ENCODE measurements around the gene TAF3.

GRCh38 chr10:7965457-7965856, 147.2 kb downstream of the TAF3 start:
- TF ChIP-seq CTCF (tag by site-specific recombination; IDR thresholded peaks at IDR 0.05) (no peak), ZNF664 (tag by site-specific recombination; IDR thresholded peaks at IDR 0.05) (no peak), ZNF138 (tag by site-specific recombination; IDR thresholded peaks at IDR 0.05; ENCODE audit: borderline replicate concordance) (no peak), PRDM4 (tag by site-specific recombination; IDR thresholded peaks at IDR 0.05) (no peak), ATF2 (tag by site-specific recombination; IDR thresholded peaks at IDR 0.05; ENCODE audit: low read depth) (no peak), ZFP3 (tag by site-specific recombination; IDR thresholded peaks at IDR 0.05; ENCODE audit: low read depth) (no peak), ZNF37A (tag by site-specific recombination; IDR thresholded peaks at IDR 0.05) (no peak), ZNF121 (tag by site-specific recombination; IDR thresholded peaks at IDR 0.05) (no peak), SP2 (tag by site-specific recombination; IDR thresholded peaks at IDR 0.05) (no peak), OVOL3 (tag by site-specific recombination; IDR thresholded peaks at IDR 0.05) (no peak), KLF16 (tag by site-specific recombination; IDR thresholded peaks at IDR 0.05) (no peak), ZNF639 (tag by site-specific recombination; IDR thresholded peaks at IDR 0.05) (no peak)

Measured in HEK293 (cell line).